ENCODE data around the gene TYK2.
"Not testable (repeated sequence)": the region's sequence is repeated elsewhere in the genome, so short reads cannot be mapped to it uniquely, and the experiment has no call there.

DNA sequence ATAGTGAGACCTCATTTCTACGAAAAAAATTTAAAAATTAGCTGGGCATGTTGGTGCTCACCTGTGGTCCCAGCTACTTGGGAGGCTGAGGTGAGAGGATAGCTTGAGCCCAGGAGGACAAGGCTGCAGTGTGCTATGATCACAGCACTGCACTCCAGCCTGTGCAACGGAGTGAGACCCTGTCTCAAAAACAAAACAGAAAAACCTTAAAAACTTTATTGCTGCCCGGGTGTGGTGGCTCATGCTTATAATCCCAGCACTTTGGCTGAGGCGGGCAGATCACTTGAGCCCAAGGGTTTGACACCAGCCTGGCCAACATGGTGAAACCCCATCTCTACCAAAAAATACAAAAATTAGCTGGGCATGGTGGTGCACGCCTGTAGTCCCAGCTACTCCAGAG, 30.9 kb upstream of the TYK2 start:
- TF ChIP-seq EP300, POLR2A (IDR thresholded peaks at IDR 0.05): not testable (repeated sequence)
